GM21390 (cell line): ENCODE data around the gene KANSL1.

ENCODE experiments used
- ATAC-seq: cut with Tn5 transposase; IDR thresholded peaks from one replicate; pipeline ENCODE4 v1.9.1; 2021; ENCODE audit not compliant: unreplicated experiment

KANSL1 gene

DNA sequence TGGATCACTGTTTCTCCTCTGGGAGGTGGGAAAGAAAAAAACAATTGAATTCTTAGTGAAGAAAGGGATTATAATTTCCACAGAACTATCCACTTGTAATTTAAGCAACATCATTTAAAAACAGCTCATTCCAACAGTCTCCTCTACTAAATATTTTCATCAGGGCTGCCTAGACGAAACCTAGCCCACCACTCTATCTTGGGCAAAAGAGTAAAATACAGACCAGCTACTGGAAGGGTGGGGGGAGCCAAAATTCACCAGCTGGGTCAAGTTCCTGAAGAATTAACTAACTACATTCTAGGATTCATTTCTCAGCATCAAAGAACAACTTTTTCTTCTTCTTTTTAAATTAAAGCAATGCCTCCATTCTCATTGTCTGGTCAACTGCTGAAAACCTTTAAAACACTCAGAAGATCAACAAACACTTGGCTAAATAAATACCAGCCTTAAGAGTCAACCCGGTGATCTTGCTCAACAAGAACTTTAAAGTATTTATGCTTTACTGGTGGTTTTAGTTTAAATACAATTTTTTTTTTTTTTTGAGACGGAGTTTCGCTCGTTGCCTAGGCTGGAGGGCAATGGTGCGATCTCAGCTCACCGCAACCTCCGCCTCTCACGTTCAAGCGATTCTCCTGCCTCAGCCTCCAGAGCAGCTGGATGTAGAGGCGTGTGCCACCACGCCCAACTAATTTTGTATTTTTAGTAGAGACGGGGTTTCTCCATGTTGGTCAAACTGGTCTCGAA, 25.2 kb downstream of the KANSL1 start:
- ATAC-seq, result no peak

DNA sequence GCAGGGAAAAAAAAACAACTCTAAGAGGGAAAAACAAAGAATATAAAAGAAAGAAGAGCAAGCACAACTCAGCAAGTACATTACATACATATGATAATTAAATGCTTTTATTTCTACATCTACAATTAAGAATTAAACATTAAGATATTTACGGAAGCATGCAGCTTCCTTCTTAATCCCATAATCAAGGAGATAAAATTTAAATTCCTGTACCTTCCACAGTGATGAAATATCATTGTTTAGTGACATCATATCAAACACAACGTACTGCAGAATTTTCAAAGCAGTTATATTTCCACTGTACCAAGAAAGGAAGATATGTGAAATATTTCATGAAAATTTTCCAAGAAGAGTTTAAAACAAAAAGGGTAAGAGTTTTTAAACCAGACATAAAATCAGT, 26.0 kb downstream of the KANSL1 start:
- ATAC-seq, result no peak

- no peak for ATAC-seq
Observed at GRCh38 chr17:46166692-46167249, 26.5 kb downstream of the KANSL1 start.

DNA sequence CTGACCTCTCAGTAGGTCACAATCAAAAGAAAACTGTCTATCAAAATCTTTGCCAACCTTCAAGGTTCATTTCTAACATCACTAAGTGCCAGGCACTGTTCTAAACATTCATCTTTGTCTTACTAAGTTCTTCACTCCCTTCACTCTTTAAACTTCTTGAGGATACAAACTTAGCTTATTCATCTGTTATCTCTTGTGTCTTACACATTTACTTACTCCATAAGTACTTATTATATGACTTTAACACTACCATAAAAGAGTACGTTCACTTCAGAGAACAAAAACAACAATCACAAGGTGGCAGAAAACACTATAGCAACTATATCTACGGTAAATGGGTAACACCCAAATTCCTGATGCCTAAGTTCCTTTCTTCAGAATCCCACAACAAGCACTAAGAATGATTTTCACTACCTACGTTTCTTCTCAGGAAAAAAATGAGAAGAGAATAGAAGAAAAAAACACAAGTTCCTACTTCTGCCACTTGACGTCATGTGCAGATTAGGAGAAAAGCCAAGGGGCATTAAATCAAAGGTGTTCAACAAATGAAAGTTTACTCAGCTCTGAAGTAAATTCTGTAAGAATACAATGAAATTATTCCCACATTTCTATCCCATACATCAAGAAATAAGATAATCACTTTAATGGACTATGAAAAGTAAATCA, 29.2 kb downstream of the KANSL1 start:
- ATAC-seq, result no peak

DNA sequence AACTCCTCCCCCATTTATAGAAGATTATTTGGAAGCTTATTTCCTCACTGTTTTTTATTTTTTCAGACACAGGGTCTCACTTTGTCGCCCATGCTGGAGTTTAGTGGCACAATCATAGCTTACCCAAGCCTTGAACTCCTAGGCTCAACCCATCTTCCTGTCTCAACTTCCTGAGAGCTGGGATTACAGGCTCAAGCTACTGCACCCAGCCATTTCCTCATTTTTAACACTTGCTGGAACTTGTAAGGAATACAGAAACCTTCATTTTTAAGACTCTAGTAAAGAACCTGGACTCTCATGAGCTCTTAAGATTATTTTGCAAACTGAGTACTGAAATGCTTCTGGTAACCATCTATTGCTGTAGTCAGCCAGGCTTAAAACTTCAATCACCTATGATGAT, 29.9 kb downstream of the KANSL1 start:
- no peak for ATAC-seq

DNA sequence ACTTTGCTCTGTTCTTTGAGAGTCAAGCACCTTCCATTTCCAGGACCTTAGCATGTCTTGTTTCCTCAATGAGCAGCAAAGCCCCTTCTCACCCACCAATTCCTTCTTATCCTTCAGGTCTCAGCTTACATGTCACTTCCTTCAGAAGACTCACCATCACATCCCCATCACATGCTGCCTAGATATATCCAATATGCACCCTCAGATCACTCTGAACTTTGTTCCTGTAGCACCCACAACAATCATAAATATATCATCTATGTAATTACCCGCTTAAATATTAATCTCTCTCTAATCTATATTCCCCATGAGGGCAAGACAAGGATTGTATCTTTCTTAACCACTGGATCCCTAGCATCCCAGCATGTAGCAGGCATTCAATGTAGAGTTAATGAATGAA, 30.4 kb downstream of the KANSL1 start:
- ATAC-seq, result no peak

DNA sequence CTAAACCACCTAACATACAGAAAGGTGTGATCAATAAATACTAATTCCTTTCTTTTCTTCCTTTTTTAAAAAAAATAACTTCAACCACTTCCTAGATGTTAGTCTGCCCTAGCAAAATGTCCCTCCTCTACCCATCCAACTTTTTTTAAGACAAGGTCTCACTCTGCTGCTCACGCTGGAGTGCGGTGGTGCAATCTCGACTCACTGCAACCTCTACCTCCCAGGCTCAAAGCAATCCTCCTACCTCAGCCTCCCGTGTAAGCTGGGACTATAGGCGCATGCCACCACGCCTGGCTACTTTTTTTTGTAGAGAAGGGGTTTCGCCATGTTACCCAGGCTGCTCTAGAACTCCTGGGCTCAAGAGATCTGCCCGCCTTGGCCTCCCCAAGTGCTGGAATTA, 33.1 kb downstream of the KANSL1 start:
- no peak for ATAC-seq

DNA sequence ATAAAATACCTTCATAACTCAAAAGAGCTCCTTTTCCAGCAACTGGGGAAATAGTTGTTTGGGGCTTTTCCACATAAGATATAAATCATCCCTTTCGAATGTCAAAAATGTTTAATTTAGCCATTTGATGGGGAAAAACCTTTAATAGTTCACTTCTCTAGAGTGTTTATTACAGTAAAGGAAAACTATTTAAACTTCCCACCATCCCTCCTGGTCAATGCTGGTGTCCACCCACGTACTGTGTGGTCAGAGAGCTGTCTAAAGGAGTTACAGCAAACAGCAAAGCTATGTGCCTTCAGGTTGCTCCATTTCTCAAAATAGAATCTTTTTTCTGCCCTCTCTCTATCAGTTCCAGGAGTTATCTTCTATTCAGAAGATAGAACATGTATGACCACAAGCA, 33.5 kb downstream of the KANSL1 start:
- no peak for ATAC-seq

GRCh38 chr17:46158323-46159296, 34.6 kb downstream of the KANSL1 start:
- no peak for ATAC-seq

- no peak for ATAC-seq
Observed at GRCh38 chr17:46157443-46158062, 35.7 kb downstream of the KANSL1 start.

DNA sequence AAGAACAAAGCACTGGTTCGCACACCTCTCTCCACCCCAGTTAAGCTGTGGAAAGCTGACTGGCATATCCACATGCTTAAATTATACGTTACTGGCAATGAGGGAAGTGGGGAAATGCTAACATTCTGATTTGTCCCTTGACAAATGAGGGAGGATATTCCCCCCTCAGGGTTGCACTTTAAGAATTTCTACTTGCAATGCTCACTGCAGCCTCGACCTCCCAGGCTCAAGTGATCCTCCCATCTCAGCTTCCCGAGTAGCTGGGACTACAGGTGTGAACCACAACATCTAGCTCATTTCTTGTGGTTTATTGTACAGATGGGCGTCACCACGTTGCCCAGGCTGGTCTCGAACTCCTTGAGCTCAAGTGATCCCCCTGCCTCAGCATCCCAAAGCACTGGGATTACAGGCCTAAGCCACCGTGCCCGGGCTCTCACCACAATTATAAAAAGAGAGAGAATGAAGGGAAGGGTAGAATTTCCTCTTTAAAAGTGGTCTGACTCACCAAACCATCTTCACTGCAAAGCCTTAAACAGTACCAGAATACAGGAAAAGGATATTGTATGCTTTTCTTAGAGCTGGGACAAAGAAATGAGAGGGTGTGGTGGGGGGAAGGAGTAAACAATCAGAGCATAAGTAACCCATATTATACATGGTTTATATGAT, 38.9 kb downstream of the KANSL1 start:
- no peak for ATAC-seq

- no peak for ATAC-seq
Observed at GRCh38 chr17:46152423-46152822, 40.8 kb downstream of the KANSL1 start.

DNA sequence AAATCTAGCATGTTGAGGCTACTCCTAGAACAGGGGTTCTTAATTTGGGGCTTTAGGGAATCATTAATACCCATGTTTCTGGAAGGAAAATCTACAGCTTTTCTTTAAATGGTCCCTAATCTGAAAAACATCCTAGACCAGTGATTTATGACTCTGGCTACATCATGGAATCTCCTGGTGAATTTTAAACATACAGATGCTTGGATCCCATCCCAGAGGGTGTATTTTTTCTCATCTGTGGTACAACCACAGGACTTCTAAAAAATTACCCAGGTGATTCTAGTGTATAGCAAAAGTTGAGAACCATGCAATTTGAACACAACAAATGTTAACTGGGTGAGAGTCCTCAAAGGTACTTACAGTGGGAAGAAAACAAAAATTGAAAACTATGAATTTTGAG, 41.5 kb downstream of the KANSL1 start:
- no peak for ATAC-seq

DNA sequence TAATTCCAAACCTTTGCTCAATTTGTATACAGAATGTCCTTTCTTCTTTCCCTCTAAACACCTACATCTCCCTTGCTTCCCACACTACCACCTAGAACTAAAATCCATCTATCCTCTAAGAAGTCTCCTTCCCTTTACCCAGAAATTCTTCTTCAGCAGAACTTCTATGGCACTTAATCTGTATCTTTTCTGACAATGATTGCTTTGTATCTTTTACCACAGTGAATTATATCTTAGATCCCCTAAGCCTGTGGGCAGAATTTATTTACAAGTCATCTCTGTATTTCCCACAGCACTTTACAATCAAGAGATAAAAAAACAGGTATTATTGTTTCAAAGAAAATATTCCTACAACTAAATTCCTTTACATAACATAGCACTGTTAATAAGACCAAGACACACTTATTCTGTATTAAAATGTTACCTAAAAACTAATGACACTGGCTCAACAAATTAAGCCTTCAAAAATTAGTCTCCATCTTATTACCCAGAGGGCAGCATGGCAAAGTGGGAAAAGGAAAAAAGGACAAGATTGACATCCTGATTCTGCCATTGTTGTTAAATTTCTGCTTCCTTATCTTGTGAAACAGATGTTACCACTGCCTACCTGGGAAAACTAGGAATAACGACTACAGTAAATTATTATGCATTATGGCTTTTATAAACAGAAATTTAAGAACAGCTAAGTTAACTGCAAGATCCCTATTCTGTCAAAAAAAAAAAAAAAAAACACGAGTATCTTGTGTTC, 42.8 kb downstream of the KANSL1 start:
- ATAC-seq, result no peak

DNA sequence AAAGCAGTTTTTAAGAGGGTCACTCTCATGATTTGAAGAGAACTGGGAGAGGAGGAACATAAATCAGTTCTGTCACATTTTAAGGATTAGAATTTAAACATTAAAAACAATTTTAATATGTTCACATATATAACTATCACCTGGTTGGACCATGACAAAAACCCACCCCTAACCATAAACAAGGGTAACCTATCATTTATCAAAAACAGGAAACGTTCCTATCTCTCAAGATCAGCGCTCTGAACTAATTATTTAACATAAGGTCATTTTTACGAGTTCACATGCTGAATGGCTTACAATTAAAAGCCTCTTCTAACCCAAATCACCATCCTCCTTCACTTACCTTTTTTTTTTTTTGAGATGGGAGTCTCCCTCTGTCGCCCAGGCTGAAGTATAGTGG, 45.0 kb downstream of the KANSL1 start:
- ATAC-seq, result no peak

DNA sequence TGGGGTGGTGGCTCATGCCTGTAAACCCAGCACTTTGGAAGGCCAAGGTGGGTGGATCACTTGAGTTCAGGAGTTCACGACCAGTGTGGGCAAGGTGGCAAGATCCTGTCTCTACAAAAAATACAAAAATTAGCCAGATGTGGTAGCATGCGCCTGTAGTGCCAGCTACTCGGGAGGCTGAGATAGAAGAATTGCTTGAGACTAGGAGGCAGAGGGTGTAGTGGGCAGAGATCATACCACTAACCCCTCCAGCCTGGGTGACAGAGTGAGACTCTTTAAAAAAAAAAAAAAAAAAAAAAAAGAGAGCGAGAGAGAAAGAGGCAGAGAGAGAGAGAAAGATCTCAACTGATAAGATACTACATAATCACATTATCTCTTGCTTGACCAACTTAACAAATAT, 45.9 kb downstream of the KANSL1 start:
- ATAC-seq, result no peak

DNA sequence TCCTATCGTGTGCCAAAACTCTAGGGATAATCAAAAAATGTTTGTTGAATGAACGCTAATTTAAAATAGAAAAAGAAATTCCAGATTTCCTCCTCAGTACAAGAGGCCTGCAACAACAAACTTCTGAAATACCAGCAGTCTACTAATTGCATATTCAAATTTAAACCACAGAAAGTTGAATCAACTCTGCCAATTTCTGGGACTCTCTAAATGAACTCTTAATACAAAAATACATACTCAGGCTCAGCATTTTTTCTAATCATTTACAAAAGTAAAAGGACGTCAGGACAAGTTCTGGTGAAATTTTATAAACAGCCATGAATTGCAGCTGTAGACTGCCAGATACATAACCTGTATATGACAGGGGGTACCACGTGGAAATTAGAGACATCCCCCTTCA, 49.0 kb downstream of the KANSL1 start:
- ATAC-seq, result no peak

GRCh38 chr17:46143827-46144236, 49.4 kb downstream of the KANSL1 start:
- ATAC-seq, result no peak

DNA sequence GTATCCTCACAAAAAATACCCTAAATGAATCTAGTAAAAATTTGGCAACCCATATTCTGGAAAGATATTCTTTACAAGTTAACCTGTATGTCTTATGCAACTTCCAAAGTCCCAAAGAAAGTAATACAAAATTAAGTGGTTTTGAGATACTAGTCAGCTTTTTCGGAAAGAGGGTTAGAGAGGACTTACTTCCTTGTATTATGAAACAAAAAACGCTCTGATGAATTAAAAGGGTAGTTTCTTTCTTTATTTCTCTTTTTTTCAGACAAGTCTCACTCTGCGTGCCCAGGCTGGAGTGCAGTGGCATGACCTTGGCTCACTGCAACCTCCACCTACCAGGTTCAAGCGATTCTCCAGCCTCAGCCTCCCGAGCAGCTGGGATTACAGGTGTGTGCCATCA, 51.6 kb downstream of the KANSL1 start:
- ATAC-seq, result no peak
